Thyroid gland (tissue), 4 donors: Measurements from ENCODE around the gene NDUFS2.

Source experiments
- CTCF ChIP-seq, 6 experiments: fragments of 200-600 bp in 3 of 6; fragments of 450-650 bp in 3 of 6; sonication (generic) in 3 of 6; IDR thresholded peaks; one replicate each; pipeline ENCODE4 v1.5.1; 2016 to 2019; ENCODE audit warnings: antibody characterized with exemption in 6 of 6, mild to moderate bottlenecking in 2 of 6, inconsistent platforms in 1 of 6, moderate library complexity in 1 of 6
- POLR2A ChIP-seq, 2 donors: fragments of 450-650 bp; IDR thresholded peaks; one replicate each; pipeline ENCODE4 v1.6.1; 2017; ENCODE audit warnings: antibody characterized with exemption in 2 of 2, mild to moderate bottlenecking in 2 of 2, moderate library complexity in 1 of 2

DNA sequence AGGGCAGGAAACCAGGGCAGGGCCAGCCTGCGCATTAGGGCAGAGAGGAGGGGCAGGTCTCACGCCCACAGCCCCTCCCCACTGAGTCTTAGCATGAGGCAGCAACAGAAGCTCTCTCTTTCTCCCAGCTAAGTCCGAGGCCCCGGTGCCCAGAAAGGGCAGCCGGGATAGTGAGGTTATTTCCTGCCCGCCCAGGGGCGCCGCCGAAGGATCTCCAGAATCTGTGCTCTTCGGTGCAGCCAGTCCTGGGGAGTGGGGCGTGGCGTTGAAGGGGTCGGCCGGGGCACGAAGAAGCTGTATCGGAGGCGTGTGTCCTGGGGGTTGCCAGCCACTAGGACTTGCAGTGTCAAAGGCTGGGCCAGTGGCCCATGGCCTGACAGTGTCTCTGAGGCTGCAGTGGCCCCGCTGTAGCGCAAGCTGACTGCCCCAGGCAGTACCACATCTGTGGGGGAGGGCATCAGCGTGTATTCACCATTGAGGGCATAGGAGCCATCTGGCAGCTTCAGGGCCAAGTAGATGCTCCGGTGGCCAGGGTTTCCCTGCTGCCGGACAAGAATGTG lies 11.1 kb upstream of the NDUFS2 start:
- TF ChIP-seq CTCF (IDR thresholded peaks at IDR 0.05) (no peak), POLR2A (IDR thresholded peaks at IDR 0.05) (no peak)
